Lower leg skin (tissue), 4 donors: ENCODE measurements around the gene HMSD. TPM values are rescaled to one million over a fixed set of nuclear protein-coding genes. Genes with fewer than 3 reads are reported as not detected.

Experiments
- DNase-seq, 2 donors: peaks; one replicate each; pipeline ENCODE4 v3.0.0-alpha.2; 2019; ENCODE audit warnings: low spot score in 2 of 2
- H3K4me3 ChIP-seq: fragments of 200-600 bp; sonication (generic); 2 replicates; pipeline ENCODE4 v1.5.1; 2017; ENCODE audit warnings: mild to moderate bottlenecking, low read depth; ENCODE audit not compliant: poor library complexity, severe bottlenecking
- CTCF ChIP-seq, 3 donors: fragments of 450-650 bp; IDR thresholded peaks; one replicate each; pipeline ENCODE4 v1.5.1; 2016; ENCODE audit warnings: antibody characterized with exemption in 3 of 3, mild to moderate bottlenecking in 3 of 3, moderate library complexity in 2 of 3
- POLR2A ChIP-seq, 2 donors: fragments of 450-650 bp; IDR thresholded peaks; one replicate each; pipeline ENCODE4 v1.6.1; 2016 to 2017; ENCODE audit warnings: antibody characterized with exemption in 2 of 2, mild to moderate bottlenecking in 1 of 2, moderate library complexity in 1 of 2
- WGBS, 2 donors: methylation state at CpG; one replicate each; pipeline ENCODE4 v1.1.5; 2018; 5-methylcytosine and 5-hydroxymethylcytosine counted together
- intact Hi-C: fragments of 100-400 bp; cut with DNase I; formaldehyde crosslinking; loops from one replicate; pipeline ENCODE4 v1.15.0; 2023; ENCODE audit warnings: low total_unique reads
- total RNA-seq, 4 donors: library from RNA; depleted of rRNA; stranded (reverse); fragments of >200 nt; gene quantifications; one replicate each; pipeline ENCODE4 v1.1.0, GENCODE V29; 2016

The HMSD gene
- total RNA-seq, 4 donors from 2014 or later, result 0.65 TPM; not detected in 3

- WGBS, 2 donors, result 84 to 86% methylated on average over 3 of the region's 3 CpGs
- H3K4me3 ChIP-seq, result no peak overlapping the region
- intact Hi-C loops, result no loop called here
- TF ChIP-seq CTCF (IDR thresholded peaks at IDR 0.05) (no peak), POLR2A (IDR thresholded peaks at IDR 0.05) (no peak)
- DNase-seq, result no peak
Measured at GRCh38 chr18:63982361-63982760, 33.3 kb downstream of the HMSD start.

- DNase-seq, result no peak
- TF ChIP-seq POLR2A (IDR thresholded peaks at IDR 0.05), result no peak
- TF ChIP-seq CTCF (IDR thresholded peaks at IDR 0.05), result no peak
- 85 to 91% methylated on average over 7 of the region's 7 CpGs for WGBS, 2 donors
- no peak overlapping the region for H3K4me3 ChIP-seq
- intact Hi-C loops, result no loop called here
Measured at GRCh38 chr18:63986885-63987284, 37.8 kb downstream of the HMSD start.

- WGBS, 2 donors, result 42 to 83% methylated on average over 2 of the region's 2 CpGs
- TF ChIP-seq CTCF (IDR thresholded peaks at IDR 0.05), result no peak
- TF ChIP-seq POLR2A (IDR thresholded peaks at IDR 0.05), result no peak
- no peak for DNase-seq
- H3K4me3 ChIP-seq, result no peak overlapping the region
- intact Hi-C loops, result no loop called here
Measured at GRCh38 chr18:63987743-63988142, 38.6 kb downstream of the HMSD start.

GRCh38 chr18:63992751-63993150 is 43.6 kb downstream of the HMSD start:
- 91 to 92% methylated on average over 7 of the region's 7 CpGs for WGBS, 2 donors
- intact Hi-C loops, result no loop called here
- no peak overlapping the region for H3K4me3 ChIP-seq
- DNase-seq, result no peak
- TF ChIP-seq POLR2A (IDR thresholded peaks at IDR 0.05) (no peak), CTCF (IDR thresholded peaks at IDR 0.05) (no peak)

- intact Hi-C loops, result no loop called here
- WGBS, 2 donors, result 16 to 26% methylated on average over 5 to 6 of the region's 6 CpGs
- peak in 1 of 2 donors; percentile 28 for DNase-seq
Measured at GRCh38 chr18:63994783-63995399, 45.8 kb downstream of the HMSD start.

More at GRCh38 chr18:63994783-63995399, 45.8 kb downstream of the HMSD start:
- H3K4me3 ChIP-seq, result no peak overlapping the region
- TF ChIP-seq CTCF (IDR thresholded peaks at IDR 0.05) (peak in 1 of 3 donors; percentile 47), POLR2A (IDR thresholded peaks at IDR 0.05) (no peak)
